Activated naive CD8-positive, alpha-beta T cell treated with anti-CD3 and anti-CD28 coated beads for 36 hours (primary cell): ENCODE results near the gene DNAH2. TPM values are rescaled to one million over a fixed set of nuclear protein-coding genes. Genes with fewer than 3 reads are reported as not detected.
"Not testable (repeated sequence)": the region's sequence is repeated elsewhere in the genome, so short reads cannot be mapped to it uniquely, and the experiment has no call there.

Experiments used
- DNase-seq: peaks from one replicate; pipeline ENCODE4 v3.0.0; 2021
- H3K27ac Mint-ChIP-seq: one replicate; pipeline ENCODE4 v1.8.0; 2022; ENCODE audit warnings: mild to moderate bottlenecking, moderate library complexity, mixed read lengths
- H3K27me3 Mint-ChIP-seq: one replicate; pipeline ENCODE4 v1.8.0; 2022; ENCODE audit warnings: mild to moderate bottlenecking, mixed read lengths
- H3K36me3 Mint-ChIP-seq: one replicate; pipeline ENCODE4 v1.8.0; 2021; ENCODE audit warnings: mild to moderate bottlenecking, mixed read lengths
- H3K4me1 Mint-ChIP-seq: one replicate; pipeline ENCODE4 v1.8.0; 2021; ENCODE audit warnings: mixed read lengths
- H3K4me3 Mint-ChIP-seq: one replicate; pipeline ENCODE4 v1.8.0; 2022; ENCODE audit warnings: mild to moderate bottlenecking, moderate library complexity, mixed read lengths
- H3K9me3 Mint-ChIP-seq: one replicate; pipeline ENCODE4 v1.8.0; 2022; ENCODE audit warnings: mixed read lengths
- total RNA-seq, 2 experiments: library from RNA; stranded (reverse); gene quantifications; one replicate each; pipeline ENCODE4 v1.2.3, GENCODE V29; 2021

DNAH2 gene
- total RNA-seq, 2 experiments from 2014 or later = 0.04 to 0.14 TPM

DNA sequence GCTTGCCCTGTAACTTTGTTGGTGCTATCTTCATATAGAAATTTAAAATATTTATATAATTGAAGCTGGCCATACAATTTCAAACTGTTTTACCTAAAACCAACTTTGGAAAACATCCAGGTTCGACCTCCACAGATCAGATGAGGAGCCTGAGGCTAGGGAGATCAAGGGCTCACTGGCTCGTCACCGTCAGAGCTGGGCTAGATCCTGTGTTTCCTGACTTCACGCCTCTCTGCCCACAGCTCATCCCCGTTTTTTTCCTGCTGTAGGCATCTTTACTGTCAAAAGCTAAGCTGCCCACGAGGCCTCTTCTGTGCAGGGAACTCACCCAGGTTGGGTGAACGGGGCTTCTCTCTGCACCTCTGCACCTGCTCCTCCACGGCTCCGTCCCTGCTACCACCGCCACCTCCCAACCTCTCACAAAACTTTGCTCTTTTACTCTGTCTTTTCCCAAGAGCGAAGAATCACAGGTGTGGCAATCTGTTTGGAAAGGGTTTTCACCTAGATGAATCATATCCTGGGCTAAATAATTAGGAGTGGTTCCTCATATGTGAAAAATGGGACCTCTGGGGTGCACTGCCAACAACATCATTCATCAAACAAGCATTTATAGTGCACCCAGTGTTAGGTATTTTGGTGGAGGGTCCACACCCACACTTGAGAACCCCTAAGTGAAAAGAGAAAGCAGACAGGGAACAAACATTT lies 91.7 kb downstream of the DNAH2 start:
- Mint-ChIP-seq H3K4me1 (peaks cover 5% of the 10 kb centered on the region), H3K27ac (no peak overlapping the region), H3K9me3 (no peaks in the 10 kb centered on the region), H3K27me3 (no peaks in the 10 kb centered on the region), H3K36me3 (no peaks in the 10 kb centered on the region), H3K4me3 (no peak overlapping the region)
- DNase-seq = no peak

DNA sequence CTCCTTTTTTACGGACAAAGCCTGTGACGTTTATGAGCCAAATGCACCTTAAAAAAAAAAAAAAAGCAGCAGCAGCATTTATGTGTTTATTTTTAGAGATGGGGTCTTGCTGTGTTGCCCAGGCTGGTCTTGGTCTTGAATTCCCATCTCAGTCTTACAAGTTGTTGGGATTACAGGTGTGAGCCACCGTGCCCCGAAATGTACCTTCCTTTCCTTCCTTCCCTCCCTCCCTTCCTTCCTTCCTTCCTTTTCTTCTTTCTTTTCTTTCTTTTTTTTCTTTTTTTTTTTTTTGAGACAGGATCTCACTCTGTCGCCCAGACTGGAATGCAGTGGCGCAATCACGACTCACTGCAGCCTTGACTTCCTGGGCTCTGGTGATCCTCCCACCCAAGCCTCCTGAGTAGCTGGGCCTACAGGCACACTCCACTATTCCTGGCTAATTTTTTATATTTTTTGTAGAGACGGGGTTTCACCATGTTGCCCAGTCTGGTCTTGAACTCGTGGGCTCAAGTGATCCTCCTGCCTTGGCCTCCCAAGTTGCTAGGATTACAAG lies 92.3 kb downstream of the DNAH2 start:
- DNase-seq, H3K4me3 Mint-ChIP-seq, H3K4me1 Mint-ChIP-seq, H3K27ac Mint-ChIP-seq, H3K36me3 Mint-ChIP-seq, H3K9me3 Mint-ChIP-seq, H3K27me3 Mint-ChIP-seq: not testable (repeated sequence)

- Mint-ChIP-seq H3K27ac (no peak overlapping the region), H3K36me3 (no peaks in the 10 kb centered on the region), H3K4me1 (peaks cover 5% of the 10 kb centered on the region), H3K9me3 (no peaks in the 10 kb centered on the region), H3K4me3 (no peak overlapping the region), H3K27me3 (no peaks in the 10 kb centered on the region)
- no peak for DNase-seq
Measured at GRCh38 chr17:7811251-7811650, 93.7 kb downstream of the DNAH2 start.

GRCh38 chr17:7814969-7815368 lies 97.4 kb downstream of the DNAH2 start:
- Mint-ChIP-seq H3K36me3 (no peaks in the 10 kb centered on the region), H3K27ac (no peak overlapping the region), H3K9me3 (no peaks in the 10 kb centered on the region), H3K4me3 (no peak overlapping the region), H3K4me1 (peaks cover 5% of the 10 kb centered on the region), H3K27me3 (no peaks in the 10 kb centered on the region)
- no peak for DNase-seq

GRCh38 chr17:7816926-7817642 lies 99.5 kb downstream of the DNAH2 start:
- H3K9me3 Mint-ChIP-seq = no peaks in the 10 kb centered on the region
- H3K4me1 Mint-ChIP-seq = no peaks in the 10 kb centered on the region
- no peak for DNase-seq
- no peaks in the 10 kb centered on the region for H3K36me3 Mint-ChIP-seq
- no peak overlapping the region for H3K27ac Mint-ChIP-seq
- H3K4me3 Mint-ChIP-seq = no peak overlapping the region
- H3K27me3 Mint-ChIP-seq = no peaks in the 10 kb centered on the region

GRCh38 chr17:7817643-7817964 lies 100.1 kb downstream of the DNAH2 start:
- no peaks in the 10 kb centered on the region for H3K9me3 Mint-ChIP-seq
- H3K4me3 Mint-ChIP-seq = no peak overlapping the region
- H3K36me3 Mint-ChIP-seq = no peaks in the 10 kb centered on the region
- DNase-seq = no peak
- no peaks in the 10 kb centered on the region for H3K27me3 Mint-ChIP-seq
- no peak overlapping the region for H3K27ac Mint-ChIP-seq
- no peaks in the 10 kb centered on the region for H3K4me1 Mint-ChIP-seq

GRCh38 chr17:7818026-7818425 lies 100.5 kb downstream of the DNAH2 start:
- H3K4me3 Mint-ChIP-seq = no peak overlapping the region
- no peaks in the 10 kb centered on the region for H3K4me1 Mint-ChIP-seq
- H3K9me3 Mint-ChIP-seq = no peaks in the 10 kb centered on the region
- H3K36me3 Mint-ChIP-seq = no peaks in the 10 kb centered on the region
- DNase-seq = no peak
- no peaks in the 10 kb centered on the region for H3K27me3 Mint-ChIP-seq
- H3K27ac Mint-ChIP-seq = no peak overlapping the region

- no peak overlapping the region for H3K4me3 Mint-ChIP-seq
- H3K4me1 Mint-ChIP-seq = no peaks in the 10 kb centered on the region
- no peaks in the 10 kb centered on the region for H3K36me3 Mint-ChIP-seq
Measured at GRCh38 chr17:7818746-7819645, 101.5 kb downstream of the DNAH2 start.

GRCh38 chr17:7820231-7820630 lies 102.7 kb downstream of the DNAH2 start:
- Mint-ChIP-seq H3K27me3 (no peaks in the 10 kb centered on the region), H3K27ac (no peak overlapping the region), H3K4me1 (no peaks in the 10 kb centered on the region), H3K36me3 (no peaks in the 10 kb centered on the region), H3K4me3 (no peak overlapping the region), H3K9me3 (no peaks in the 10 kb centered on the region)
- DNase-seq = no peak

More at GRCh38 chr17:7818746-7819645, 101.5 kb downstream of the DNAH2 start:
- no peak for DNase-seq
- Mint-ChIP-seq H3K9me3 (no peaks in the 10 kb centered on the region), H3K27ac (no peak overlapping the region), H3K27me3 (no peaks in the 10 kb centered on the region)

GRCh38 chr17:7822126-7822525 lies 104.6 kb downstream of the DNAH2 start:
- Mint-ChIP-seq H3K36me3 (no peaks in the 10 kb centered on the region), H3K9me3 (no peaks in the 10 kb centered on the region), H3K27me3 (no peaks in the 10 kb centered on the region), H3K4me1 (no peaks in the 10 kb centered on the region), H3K27ac (no peak overlapping the region), H3K4me3 (no peak overlapping the region)
- DNase-seq = no peak

GRCh38 chr17:7823581-7824001 lies 106.0 kb downstream of the DNAH2 start:
- Mint-ChIP-seq H3K27ac (no peak overlapping the region), H3K27me3 (no peaks in the 10 kb centered on the region), H3K4me3 (no peak overlapping the region), H3K4me1 (no peaks in the 10 kb centered on the region), H3K36me3 (no peaks in the 10 kb centered on the region), H3K9me3 (no peaks in the 10 kb centered on the region)
- no peak for DNase-seq

DNA sequence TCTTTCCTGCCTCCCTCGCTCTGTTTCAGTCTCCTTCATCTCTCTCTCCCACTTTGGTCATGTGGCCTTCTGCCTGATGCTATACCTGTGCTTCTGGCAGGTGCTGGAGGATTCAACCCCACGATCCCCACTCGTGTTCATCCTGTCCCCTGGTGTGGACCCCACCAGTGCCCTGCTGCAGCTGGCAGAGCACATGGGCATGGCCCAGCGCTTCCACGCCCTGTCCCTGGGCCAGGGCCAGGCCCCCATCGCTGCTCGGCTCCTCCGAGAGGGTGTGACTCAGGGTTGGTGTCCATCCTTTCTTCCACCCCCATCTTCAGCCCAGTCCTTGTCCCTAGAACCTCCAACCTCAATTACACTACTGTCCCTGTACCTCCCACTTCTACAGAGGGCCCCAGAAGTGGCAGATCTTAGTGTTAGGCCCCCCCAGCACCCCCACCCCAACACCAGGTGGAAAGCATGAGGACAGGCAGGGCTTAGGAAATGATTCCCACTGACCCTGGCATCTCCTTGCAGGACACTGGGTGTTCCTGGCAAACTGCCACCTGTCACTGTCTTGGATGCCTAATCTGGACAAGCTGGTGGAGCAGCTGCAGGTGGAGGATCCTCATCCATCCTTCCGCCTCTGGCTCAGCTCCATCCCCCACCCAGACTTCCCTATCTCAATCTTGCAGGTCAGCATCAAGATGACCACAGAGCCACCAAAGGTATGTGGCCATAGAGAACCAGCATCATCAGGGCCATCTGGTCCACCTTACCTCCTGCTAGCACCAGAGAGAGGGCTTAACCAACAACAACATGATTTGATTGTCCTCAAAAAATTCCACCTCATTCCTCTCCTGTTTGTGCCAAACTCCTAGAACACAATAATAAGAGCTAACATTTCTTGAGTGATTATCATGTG lies 106.7 kb downstream of the DNAH2 start:
- H3K36me3 Mint-ChIP-seq = no peaks in the 10 kb centered on the region

DNA sequence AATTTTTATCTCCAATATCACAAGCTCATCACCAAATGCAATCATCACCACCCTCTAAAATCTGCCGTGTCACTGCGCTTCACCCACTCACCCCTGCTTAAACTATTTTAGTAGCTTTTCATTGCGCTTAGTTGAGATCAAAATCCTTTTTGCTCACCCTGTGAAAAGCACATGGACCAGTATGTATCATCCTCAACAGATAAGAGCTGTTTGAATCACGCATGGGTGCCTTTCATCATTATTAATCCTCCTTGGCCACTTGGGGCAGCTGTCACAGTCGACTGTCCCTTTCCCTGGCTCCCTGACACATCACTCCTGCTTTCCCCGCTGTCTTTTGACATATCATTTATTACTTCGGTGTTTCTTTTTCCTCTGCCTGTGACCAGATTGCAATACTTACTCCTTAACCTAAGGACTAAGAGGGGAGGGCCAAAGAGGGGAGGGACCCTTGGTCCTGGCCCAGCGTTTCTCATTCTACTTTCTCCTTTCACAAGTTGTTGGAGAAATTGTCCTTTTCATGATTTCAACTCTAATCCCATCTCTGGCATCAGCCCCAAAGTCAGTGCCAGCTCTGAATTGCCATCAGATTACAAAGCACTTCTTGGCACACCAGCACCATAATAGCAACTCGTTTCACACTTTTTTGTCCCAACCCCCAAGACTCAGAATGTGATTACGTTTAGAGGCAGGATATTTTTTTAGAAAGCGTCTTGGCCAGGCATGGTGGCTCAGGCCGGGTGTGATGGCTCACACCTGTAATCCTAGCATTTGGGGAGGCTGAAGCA lies 107.9 kb downstream of the DNAH2 start:
- Mint-ChIP-seq H3K27ac (no peak overlapping the region), H3K4me1 (no peaks in the 10 kb centered on the region), H3K36me3 (no peaks in the 10 kb centered on the region), H3K27me3 (no peaks in the 10 kb centered on the region), H3K4me3 (no peak overlapping the region), H3K9me3 (no peaks in the 10 kb centered on the region)
- no peak for DNase-seq

More for the DNA sequence above, 106.7 kb downstream of the DNAH2 start:
- DNase-seq = no peak
- Mint-ChIP-seq H3K27me3 (no peaks in the 10 kb centered on the region), H3K27ac (no peak overlapping the region), H3K4me1 (no peaks in the 10 kb centered on the region), H3K4me3 (no peak overlapping the region), H3K9me3 (no peaks in the 10 kb centered on the region)

- H3K27ac Mint-ChIP-seq = no peak overlapping the region
- H3K27me3 Mint-ChIP-seq = no peaks in the 10 kb centered on the region
- no peaks in the 10 kb centered on the region for H3K9me3 Mint-ChIP-seq
- H3K36me3 Mint-ChIP-seq = no peaks in the 10 kb centered on the region
- H3K4me3 Mint-ChIP-seq = no peak overlapping the region
- no peak for DNase-seq
- peaks cover 8% of the 10 kb centered on the region for H3K4me1 Mint-ChIP-seq
Measured at GRCh38 chr17:7830616-7831015, 113.1 kb downstream of the DNAH2 start.
